NCI-H2081 treated with DMSO at 0.1 percent for 48 hours (cell line): Measurements from ENCODE around the gene CPLANE2.

ENCODE experiments used
- DNase-seq: peaks from one replicate; lab custom pipeline; 2025; lab: John Stamatoyannopoulos, UW

CPLANE2 gene

GRCh38 chr1:16187748-16188401 lies 49.1 kb downstream of the CPLANE2 start:
- no peak for DNase-seq

- DNase-seq: no peak
Measured at GRCh38 chr1:16186655-16187235, 50.2 kb downstream of the CPLANE2 start.

- no peak for DNase-seq
Measured at GRCh38 chr1:16184557-16185303, 52.3 kb downstream of the CPLANE2 start.

GRCh38 chr1:16183765-16184556 lies 53.0 kb downstream of the CPLANE2 start:
- no peak for DNase-seq

- no peak for DNase-seq
Measured at GRCh38 chr1:16183179-16183578, 53.8 kb downstream of the CPLANE2 start.

- DNase-seq: no peak
Measured at GRCh38 chr1:16181887-16182719, 54.9 kb downstream of the CPLANE2 start.
